AG04450 (cell line): ENCODE data around the gene RPS19BP1. TPM values are rescaled to one million over a fixed set of nuclear protein-coding genes. Genes with fewer than 3 reads are reported as not detected.

Experiments used
- CTCF ChIA-PET: fragments of 300-600, 350-600 bp; formaldehyde crosslinking; extraction: SDS; loops from one replicate; lab custom pipeline; 2022; ENCODE audit warnings: antibody characterized with exemption, inconsistent platforms; lab: Charles Lee
- POLR2A ChIA-PET: fragments of 350-600 bp; formaldehyde crosslinking; extraction: SDS; loops from one replicate; lab custom pipeline; 2021; ENCODE audit warnings: antibody characterized with exemption, inconsistent platforms; lab: Yijun Ruan, JAX
- DNase-seq: peaks from one replicate; pipeline ENCODE4 v3.0.0-alpha.2; 2011; ENCODE audit warnings: low read depth, low spot score
- H3K27ac ChIP-seq: one replicate; pipeline ENCODE4 v1.5.1; 2012; ENCODE audit warnings: low read depth, low read length, control low read depth
- H3K27me3 ChIP-seq: one replicate; pipeline ENCODE4 v1.6.0; 2012; ENCODE audit warnings: low read length; ENCODE audit not compliant: control insufficient read depth, insufficient read depth
- H3K4me3 ChIP-seq: 2 replicates; pipeline ENCODE4 v1.5.1; 2011; ENCODE audit warnings: mild to moderate bottlenecking, low read depth, low read length, control low read depth
- H3K9me3 ChIP-seq: 2 replicates; pipeline ENCODE4 v1.5.1; 2012; ENCODE audit warnings: low read length; ENCODE audit not compliant: control insufficient read depth, insufficient read depth
- polyA plus RNA-seq: library from polyadenylated mRNA; depleted of rRNA; stranded (reverse); fragments of >200 nt; gene quantifications from 2 replicates; pipeline ENCODE4 v1.2.3, GENCODE V29; 2011; rRNA removed
- TF ChIP-seq, protein P1 (sequence below): IDR thresholded peaks from 2 replicates; pipeline ENCODE4 v1.5.1; 2011; ENCODE audit warnings: low read depth, low read length, control low read depth, inconsistent platforms

Gene RPS19BP1
- polyA plus RNA-seq, 1 experiment = 50.8 TPM

DNA sequence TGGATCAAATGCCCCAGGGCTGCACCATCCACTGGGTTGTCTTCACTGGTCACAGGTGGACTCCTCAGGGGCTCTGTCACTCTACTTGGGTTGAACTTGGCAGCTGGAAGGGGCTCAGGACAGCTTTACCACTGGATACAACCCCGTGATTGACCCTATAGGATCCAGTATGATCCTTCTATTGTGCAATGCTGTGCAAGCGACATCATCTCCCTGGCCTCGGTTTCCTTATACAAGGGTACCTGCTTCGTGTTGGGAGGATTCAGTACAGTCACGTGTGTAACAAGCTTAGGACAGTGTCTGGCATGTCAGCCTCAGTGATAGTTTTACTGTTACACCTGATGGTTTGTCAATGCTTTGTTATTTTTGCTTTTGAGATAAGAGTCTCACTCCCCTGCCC, 51.0 kb downstream of the RPS19BP1 start:
- Histone ChIP-seq H3K4me3 (no peak overlapping the region), H3K9me3 (no peaks in the 10 kb centered on the region), H3K27ac (no peak overlapping the region), H3K27me3 (peaks cover 10% of the 10 kb centered on the region)
- no peak for DNase-seq
- CTCF ChIA-PET = interaction anchor here (0.6 to 3.0 kb wide), 3 partner anchors 12 to 540 kb away, joined by 3 to 11 read pairs (median 4); no protein-coding TSS in a partner anchor
- TF ChIP-seq, protein P1, sequence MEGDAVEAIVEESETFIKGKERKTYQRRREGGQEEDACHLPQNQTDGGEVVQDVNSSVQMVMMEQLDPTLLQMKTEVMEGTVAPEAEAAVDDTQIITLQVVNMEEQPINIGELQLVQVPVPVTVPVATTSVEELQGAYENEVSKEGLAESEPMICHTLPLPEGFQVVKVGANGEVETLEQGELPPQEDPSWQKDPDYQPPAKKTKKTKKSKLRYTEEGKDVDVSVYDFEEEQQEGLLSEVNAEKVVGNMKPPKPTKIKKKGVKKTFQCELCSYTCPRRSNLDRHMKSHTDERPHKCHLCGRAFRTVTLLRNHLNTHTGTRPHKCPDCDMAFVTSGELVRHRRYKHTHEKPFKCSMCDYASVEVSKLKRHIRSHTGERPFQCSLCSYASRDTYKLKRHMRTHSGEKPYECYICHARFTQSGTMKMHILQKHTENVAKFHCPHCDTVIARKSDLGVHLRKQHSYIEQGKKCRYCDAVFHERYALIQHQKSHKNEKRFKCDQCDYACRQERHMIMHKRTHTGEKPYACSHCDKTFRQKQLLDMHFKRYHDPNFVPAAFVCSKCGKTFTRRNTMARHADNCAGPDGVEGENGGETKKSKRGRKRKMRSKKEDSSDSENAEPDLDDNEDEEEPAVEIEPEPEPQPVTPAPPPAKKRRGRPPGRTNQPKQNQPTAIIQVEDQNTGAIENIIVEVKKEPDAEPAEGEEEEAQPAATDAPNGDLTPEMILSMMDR = no peak
- POLR2A ChIA-PET = no interaction called here

DNA sequence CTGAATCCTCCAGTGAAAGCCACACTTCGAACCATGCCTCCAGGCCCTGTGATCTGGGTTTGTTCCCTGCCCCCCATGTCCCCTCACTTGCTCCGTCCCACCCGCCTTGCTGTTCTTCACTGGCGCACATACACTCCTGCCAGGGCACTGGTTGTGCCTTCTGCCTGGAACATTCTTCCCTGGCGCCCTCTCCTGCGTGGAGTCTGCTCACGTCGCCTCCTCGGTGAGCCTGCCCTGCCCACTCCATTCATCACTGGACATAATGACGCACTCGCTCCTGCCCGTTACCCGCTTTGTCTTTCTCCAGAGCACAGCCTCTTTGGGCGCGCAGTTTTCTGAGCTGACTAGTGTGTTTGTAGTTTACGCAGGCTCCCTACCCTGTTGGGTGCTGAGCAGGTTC, 51.5 kb downstream of the RPS19BP1 start:
- ChIA-PET POLR2A (no interaction called here), CTCF (interaction anchor here (1.6 kb wide), 1 partner anchor 13 kb away, joined by 3 read pairs; no protein-coding TSS in a partner anchor)
- peaks cover 10% of the 10 kb centered on the region for H3K27me3 ChIP-seq
- H3K27ac ChIP-seq = no peak overlapping the region
- TF ChIP-seq, protein P1 = no peak
- H3K4me3 ChIP-seq = no peak overlapping the region
- no peak for DNase-seq
- no peaks in the 10 kb centered on the region for H3K9me3 ChIP-seq

DNA sequence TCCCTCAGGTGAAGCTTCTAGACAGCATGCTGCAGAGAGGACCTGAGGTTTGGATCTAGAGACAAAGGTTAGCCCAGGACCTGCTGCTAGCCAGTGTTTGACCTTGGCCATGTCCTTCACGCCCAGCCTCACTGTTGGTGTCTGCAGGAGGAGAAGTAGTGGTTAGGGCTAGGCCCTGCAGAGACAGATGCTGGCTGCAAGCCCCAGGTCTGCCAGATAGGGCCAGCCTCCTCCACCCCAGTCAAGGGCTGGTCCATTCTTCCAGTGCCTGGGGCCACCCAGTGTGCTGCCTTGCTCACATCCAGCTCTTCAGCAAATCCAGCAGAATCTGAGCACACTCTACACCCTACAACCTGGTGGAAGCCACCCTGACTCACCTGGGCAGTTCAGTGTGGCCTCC, 52.0 kb downstream of the RPS19BP1 start:
- ChIA-PET POLR2A (no interaction called here), CTCF (interaction anchor here (1.2 kb wide), 2 partner anchors 16 to 33 kb away, joined by 3 to 4 read pairs; no protein-coding TSS in a partner anchor)
- H3K9me3 ChIP-seq = no peaks in the 10 kb centered on the region
- peaks cover 10% of the 10 kb centered on the region for H3K27me3 ChIP-seq
- DNase-seq = no peak
- H3K27ac ChIP-seq = no peak overlapping the region
- no peak overlapping the region for H3K4me3 ChIP-seq
- TF ChIP-seq, protein P1 = no peak

DNA sequence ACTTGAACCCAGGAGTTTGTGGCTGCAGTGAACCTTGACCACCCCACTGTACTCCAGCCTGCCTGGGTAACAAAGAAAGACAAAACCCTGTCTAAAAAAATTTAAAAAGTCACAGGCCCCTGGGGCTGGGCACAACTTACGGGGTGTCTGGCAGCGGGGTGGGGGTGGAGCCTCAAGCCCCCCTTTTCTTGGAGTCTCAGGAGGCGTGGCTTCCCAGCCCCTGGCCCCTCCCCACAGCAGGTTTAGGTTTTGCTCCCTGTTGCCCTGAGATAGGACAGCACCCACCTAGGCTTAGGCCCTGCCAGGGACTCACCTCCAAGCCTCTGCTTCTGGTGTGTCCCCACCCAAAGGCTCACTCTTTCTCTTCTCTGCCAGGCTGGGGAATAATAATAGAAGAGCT, 53.3 kb downstream of the RPS19BP1 start:
- no peak for DNase-seq
- Histone ChIP-seq H3K9me3 (no peaks in the 10 kb centered on the region), H3K27ac (no peak overlapping the region), H3K27me3 (peaks cover 10% of the 10 kb centered on the region), H3K4me3 (no peak overlapping the region)
- POLR2A ChIA-PET = interaction anchor here (1.0 kb wide), 1 partner anchor 23 kb away, joined by 3 read pairs; the partner anchor contains the start of gene MIEF1
- CTCF ChIA-PET = interaction anchor here (1.1 kb wide), 1 partner anchor 15 kb away, joined by 4 read pairs; no protein-coding TSS in a partner anchor
- TF ChIP-seq, protein P1 = no peak

Other genes starting within 250 kb of the RPS19BP1 start
- gene RPL3, start 213.1 kb downstream of the RPS19BP1 start, polyA plus RNA-seq = 3,445 and 3,813 TPM in 2 replicates
- 20.8 and 31.7 TPM in 2 replicates for gene SYNGR1, start 182.8 kb downstream of the RPS19BP1 start, polyA plus RNA-seq
- gene TAB1, start 133.0 kb downstream of the RPS19BP1 start, polyA plus RNA-seq = 16.7 and 18.7 TPM in 2 replicates
- gene MGAT3, start 75.7 kb downstream of the RPS19BP1 start, polyA plus RNA-seq = 0.10 and 0.15 TPM in 2 replicates
- 18.9 and 19.2 TPM in 2 replicates for gene MIEF1, start 30.5 kb downstream of the RPS19BP1 start, polyA plus RNA-seq
- gene ATF4, start 12.2 kb downstream of the RPS19BP1 start, polyA plus RNA-seq = 844 and 936 TPM in 2 replicates
- gene CACNA1I, start 38.0 kb upstream of the RPS19BP1 start, polyA plus RNA-seq = not detected in 2 replicates